Esophagus muscularis mucosa (tissue), 3 donors: Measurements from ENCODE around the gene ACTR8.

ENCODE experiments used
- POLR2A ChIP-seq: fragments of 450-650 bp; IDR thresholded peaks from one replicate; pipeline ENCODE4 v1.6.1; 2017; ENCODE audit warnings: antibody characterized with exemption, moderate library complexity, mild to moderate bottlenecking, low read depth
- TF ChIP-seq, protein P1 (sequence below), 3 experiments: fragments of 200-600 bp in 2 of 3; fragments of 450-650 bp in 1 of 3; sonication (generic) in 2 of 3; IDR thresholded peaks; one replicate each; pipeline ENCODE4 v1.5.1; 2017 to 2019; ENCODE audit warnings: antibody characterized with exemption in 3 of 3, mild to moderate bottlenecking in 2 of 3, moderate library complexity in 1 of 3

- TF ChIP-seq POLR2A = no peak
- TF ChIP-seq, protein P1, sequence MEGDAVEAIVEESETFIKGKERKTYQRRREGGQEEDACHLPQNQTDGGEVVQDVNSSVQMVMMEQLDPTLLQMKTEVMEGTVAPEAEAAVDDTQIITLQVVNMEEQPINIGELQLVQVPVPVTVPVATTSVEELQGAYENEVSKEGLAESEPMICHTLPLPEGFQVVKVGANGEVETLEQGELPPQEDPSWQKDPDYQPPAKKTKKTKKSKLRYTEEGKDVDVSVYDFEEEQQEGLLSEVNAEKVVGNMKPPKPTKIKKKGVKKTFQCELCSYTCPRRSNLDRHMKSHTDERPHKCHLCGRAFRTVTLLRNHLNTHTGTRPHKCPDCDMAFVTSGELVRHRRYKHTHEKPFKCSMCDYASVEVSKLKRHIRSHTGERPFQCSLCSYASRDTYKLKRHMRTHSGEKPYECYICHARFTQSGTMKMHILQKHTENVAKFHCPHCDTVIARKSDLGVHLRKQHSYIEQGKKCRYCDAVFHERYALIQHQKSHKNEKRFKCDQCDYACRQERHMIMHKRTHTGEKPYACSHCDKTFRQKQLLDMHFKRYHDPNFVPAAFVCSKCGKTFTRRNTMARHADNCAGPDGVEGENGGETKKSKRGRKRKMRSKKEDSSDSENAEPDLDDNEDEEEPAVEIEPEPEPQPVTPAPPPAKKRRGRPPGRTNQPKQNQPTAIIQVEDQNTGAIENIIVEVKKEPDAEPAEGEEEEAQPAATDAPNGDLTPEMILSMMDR (IDR thresholded peaks at IDR 0.05) = no peak
Observed at GRCh38 chr3:53849916-53850315, 32.0 kb downstream of the ACTR8 start.
